Measurements from ENCODE around the gene SMIM1.
"Not testable (repeated sequence)": the region's sequence is repeated elsewhere in the genome, so short reads cannot be mapped to it uniquely, and the experiment has no call there.

Gene SMIM1

DNA sequence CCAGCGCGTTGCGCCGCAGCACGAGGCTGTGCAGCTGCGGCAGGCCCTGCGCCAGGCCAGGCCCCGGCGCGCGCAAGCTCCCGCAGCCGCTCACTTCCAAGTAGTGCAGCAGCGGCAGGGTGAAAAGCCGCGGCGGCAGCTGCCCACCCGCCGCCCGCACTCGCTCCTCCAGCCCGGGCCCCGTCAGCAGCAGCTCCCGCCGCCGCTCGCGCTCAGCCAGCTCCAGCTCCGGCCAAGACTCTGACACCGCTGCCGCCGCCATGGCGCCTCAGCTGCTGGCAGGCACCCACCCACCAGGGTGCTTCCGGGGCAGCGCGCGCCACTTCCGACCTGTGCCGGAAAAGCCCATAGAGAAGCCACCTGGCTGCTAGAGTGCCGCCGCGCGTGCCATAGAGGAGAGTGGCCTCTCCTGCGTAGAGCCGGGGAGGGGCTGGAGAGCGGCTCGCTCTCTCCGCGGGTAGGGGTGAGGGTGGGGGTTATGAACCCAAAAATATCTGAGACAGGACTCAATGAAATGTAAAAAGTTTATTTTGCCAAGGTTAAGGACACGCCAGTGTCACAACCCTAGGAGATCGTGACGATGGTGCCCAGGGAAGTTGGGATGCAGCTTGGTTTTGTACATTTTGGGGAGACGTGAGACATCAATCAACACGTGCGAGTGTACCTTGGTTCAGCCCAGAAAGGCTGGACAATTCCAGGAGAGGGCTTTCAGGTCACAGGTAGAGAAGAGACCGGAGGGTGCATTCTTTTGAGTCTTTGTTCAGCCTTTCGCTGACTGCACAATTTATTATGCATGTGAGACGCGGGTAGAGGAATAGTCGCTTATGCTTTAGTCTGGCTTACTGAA lies 23.9 kb downstream of the SMIM1 start, which contains the start of gene LRRC47:
LRRC47 (minus strand) TSS at position 284 of the 847 bp plus-strand sequence; CDS start at position 262, 22 bp downstream.
- DNase-seq: peak; percentile 95

DNA sequence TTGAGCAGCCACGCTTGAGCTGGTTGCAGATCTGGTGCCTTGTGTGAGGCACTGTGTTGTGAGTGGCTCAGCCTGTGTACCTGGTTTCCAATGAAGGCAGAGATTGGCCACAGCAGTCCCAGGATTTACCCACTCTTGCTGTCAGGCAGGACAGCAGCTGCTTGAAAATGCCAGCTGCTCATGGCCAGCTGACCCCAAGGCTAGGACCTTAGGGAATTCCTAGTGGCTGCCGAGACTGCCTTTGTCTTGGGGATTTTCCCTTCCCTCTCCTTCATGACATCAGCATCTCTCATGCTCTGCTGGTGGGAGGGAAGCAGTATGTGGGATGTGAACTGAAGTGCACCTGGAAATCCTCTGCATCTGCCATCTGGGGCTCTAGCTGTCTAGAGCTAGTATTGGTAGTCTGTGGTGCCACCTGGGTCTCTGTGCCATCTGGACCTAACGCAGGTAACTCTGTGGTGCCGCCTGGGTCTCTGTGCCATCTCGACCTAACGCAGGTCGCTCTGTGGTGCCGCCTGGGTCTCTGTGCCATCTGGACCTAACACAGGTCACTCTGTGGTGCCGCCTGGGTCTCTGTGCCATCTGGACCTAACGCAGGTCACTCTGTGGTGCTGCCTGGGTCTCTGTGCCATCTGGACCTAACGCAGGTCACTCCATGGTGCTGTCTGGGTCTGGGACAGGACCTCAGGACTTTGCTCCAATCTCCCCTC lies 27.6 kb downstream of the SMIM1 start:
- no peak for DNase-seq

DNA sequence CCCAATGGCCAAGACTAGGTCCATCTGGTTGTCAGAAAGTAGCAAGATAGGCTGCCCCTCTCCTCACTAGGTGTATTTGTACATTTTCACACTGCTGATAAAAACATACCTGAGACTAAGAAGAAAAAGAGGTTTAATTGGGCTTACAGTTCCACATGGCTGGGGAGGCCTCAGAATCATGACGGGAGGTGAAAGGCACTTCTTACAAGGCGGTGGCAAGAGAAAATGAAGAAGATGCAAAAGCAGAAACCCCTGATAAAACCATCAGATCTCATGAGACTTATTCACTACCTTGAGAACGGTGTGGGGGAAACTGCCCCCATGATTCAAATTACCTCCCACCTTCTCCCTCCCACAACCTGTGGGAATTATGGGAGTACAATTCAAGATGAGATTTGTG lies 28.2 kb downstream of the SMIM1 start:
- DNase-seq: not testable (repeated sequence)

DNA sequence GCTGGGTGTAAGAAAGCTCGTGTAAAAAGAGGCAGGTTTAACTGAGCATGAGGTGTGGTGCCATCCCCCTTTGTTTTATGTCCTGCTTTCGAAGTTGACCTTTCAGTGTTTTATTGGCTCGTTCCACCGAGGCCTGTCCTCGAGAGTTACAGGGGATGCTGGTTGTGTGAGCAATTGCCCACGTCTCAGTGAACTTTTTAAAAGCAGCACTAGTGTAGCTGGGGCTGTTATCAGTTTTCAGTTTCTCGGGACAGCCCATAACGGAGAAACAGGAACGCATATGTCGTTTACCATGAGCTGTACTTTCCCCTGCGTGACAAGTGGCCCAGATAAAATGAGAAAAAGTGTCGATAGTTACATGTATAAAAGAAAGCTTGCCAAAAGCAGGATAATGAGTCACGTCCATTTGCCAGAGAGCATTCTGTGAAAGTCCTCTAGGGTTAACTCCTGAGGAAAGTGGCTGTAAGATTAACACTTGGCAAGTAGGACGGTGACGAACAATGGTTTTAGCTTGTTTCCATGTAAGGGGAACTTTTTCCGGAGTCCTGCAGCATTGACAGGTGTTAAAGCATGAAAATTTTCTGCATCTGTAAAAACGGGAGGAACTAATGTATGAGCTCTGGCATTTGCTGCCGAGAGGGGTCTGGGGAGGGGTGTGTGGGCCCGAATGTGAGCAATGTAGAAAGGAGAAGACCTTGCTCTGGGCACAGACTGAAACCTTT lies 31.5 kb downstream of the SMIM1 start:
- DNase-seq: no peak

DNA sequence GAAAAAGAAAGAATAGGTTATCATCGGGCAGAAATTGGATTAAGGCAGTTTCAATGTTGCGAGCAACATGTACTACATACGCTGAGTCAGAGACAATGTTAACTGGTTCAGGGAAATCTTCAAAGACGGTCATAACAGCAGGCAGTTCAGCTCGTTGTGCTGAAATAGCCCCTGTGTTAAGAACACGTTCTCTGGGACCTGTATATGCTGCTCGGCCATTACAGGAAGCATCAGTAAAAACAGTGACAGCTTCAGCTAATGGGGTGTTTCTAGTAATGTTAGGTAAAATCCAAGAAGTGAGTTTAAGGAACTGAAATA lies 32.0 kb downstream of the SMIM1 start:
- not testable (repeated sequence) for DNase-seq

DNA sequence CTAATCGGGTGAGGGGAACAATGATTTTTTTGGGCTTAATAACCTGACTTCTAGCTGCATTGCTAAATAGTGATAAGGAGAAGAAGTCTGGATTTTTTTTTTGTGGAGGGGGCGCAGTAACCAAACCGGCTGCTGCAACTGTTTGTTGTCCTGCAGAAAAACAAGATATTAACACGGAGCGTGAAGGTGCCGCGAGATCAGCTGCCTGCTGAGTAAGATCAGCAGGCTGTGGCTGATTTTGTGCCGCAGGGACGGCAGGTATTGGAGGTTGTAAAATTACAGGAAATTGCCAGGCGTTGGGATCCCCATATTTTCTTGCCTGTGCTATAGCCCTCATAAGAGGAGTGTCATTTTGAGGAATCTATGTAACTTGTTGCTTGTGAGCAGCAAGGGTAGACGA lies 32.5 kb downstream of the SMIM1 start:
- no peak for DNase-seq

DNA sequence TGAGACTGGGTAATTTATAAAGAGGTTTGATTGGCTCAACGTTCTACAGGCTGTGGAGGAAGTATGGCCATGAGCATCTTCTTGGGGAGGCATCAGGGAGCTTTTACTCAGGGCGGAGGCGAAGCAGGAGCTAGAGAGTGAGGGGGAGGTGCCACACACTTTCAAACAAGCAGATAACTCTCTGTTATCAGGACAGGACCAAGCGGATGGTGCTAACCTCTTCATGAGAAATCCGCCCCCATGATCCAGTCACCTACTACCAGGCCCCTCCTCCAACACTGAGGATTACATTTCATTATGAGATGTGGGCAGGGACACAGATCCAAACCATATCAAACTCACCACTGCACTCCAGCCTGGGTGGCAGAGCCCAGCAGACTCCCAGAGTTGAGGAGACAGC lies 35.2 kb downstream of the SMIM1 start:
- no peak for DNase-seq

DNA sequence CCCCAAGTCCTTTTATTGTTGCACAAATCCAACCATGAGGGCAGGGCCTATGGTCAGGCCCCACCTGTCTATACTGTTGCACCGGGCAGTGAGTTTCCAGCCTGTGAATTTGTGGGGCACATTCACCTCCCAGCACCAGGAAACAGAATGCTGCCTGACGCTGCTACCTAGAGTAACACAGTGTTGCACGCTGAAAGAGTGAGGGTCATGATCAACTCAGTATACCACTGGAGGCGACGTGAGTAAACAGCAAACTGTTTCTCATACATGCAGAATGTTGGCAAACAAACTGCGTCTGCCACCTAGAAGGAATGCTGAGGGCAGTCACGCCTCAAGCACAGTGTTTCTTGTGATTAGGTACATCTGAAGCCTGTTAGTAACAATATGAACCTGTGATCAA lies 37.1 kb downstream of the SMIM1 start:
- no peak for DNase-seq

DNA sequence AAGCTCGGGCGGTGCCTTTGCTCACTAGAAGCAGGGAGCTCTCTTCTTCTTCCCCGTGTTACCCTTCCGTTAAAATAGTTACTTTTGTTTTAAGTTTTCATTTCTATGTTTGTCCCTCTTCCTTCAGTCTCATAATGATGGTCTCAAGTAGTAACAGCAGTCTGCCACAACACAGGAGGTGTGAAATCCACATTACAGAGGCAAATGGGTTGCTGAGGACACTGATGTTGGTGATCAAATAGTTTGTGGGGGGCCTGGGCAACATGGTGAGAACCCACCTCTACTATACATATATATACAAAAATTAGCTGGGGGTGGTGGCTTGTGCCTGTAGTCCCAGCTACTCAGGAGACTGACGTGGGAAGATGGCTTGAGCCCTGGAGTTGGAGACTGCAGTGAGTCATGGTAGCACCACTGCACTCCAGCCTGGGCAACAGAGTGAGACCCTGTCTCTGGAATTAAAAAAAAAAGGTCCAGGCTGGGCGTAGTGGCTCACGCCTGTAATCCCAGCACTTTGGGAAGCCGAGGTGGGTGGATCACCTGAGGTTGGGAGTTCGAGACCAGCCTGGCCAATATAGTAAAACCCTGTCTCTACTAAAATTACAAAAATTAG lies 37.7 kb downstream of the SMIM1 start:
- DNase-seq: not testable (repeated sequence)

DNA sequence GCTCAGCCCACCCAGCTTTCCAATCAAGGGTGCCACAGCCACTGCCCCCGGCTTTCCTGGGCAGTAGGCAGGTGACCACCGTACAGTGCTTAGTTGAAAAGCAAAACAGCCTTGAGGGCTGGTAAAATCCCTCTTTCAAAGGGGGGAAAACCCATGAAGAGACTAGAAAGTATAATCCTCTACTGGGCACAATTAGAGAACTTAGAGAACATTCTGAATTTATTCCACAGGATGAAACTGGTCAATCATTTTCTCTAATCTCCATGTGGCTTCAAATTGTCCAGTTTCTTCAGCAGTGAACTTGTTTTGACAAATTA lies 39.0 kb downstream of the SMIM1 start:
- no peak for DNase-seq

DNA sequence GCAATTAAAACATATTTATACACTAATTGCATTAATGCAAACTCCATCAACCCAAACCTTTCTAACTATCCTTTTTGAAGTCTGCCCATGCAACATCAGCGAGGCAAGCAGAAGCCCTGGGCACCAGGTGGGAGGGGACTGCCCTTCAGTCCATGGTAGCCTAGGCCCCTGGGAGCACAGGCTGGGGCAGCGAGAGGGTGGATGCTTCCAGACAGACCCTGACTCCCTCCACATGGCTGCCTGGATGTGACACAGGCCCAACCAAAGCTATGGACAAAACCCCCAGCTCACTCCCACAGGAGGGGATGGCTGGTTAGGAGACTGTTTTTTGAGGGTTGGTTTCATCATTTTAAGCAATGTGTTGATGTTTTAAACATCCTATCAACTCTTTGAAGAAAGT lies 41.5 kb downstream of the SMIM1 start:
- DNase-seq: no peak

DNA sequence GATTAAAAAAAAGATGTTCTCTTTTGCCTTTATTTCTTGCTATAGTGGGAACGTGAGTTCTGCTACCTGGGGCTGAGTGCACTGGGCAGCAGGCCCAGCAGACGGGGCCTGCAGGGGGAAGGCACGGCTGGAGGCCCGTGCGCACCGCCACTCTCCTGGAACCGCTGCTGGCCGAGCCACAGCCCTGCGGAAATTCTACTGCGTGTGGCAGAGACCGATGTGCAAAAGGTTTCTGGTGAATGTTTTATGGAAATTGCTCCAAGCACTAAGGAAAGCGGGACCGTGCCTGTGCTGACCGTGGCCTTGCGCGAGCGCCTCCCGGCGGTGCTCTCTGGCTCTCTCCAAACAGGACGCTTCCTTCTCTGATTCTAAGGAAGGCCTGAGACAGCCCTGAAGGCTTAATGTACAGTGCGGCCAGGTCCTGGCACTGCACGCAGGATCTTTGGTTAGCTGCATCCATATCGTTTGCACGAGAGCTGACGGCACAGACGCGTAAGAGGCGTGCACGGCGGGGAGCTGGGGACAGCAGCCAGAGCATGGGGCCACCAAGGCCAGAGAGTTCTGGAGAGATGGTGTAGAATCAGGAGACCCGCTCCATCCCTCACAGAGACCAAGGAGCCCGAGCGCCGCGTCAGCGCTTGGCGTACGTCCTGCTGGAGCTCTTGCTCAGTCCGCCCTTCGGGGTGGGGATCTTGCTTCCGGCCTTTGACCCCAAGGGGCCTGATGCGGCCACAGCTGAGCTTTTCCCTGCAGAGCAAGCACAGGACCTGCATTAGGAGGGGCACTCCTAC lies 42.4 kb downstream of the SMIM1 start:
- no peak for DNase-seq

DNA sequence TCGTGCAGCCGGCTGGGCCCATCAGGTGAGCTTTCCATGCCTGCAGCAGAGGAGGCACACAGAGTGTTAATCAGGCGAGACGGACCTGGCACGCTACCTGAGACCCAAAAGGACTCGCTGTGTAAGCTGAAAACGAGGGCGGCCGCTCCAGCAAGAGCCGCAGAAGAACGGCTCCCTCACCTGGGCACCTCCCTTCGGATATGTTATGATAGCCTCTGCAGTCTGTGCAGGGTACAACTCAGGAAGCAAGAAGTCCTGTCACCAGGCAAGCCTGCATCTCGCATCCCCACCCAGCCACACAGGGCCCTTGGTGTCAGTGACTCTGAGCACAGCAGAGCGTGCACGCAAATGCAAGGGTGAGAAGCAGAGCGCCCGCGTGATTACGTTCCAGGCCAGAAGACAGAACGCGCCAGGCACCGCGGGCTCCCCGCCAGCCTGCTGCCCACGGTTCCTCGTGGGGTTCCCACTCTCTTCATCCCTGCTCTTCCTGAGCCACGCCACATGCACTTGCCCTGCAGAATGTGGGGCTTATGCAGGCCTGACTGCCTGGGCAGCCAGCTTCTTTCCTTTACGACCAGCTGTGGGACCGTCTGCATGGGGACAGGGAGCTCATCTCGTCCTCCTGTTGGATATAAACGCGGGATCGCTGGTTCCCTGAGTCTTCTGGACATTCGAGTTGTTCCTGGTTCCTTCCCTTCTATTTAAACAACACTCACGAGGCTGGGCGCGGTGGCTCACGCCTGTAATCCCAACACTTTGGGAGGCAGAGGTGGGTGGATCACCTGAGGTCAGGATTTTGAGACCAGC lies 44.0 kb downstream of the SMIM1 start:
- no peak for DNase-seq

DNA sequence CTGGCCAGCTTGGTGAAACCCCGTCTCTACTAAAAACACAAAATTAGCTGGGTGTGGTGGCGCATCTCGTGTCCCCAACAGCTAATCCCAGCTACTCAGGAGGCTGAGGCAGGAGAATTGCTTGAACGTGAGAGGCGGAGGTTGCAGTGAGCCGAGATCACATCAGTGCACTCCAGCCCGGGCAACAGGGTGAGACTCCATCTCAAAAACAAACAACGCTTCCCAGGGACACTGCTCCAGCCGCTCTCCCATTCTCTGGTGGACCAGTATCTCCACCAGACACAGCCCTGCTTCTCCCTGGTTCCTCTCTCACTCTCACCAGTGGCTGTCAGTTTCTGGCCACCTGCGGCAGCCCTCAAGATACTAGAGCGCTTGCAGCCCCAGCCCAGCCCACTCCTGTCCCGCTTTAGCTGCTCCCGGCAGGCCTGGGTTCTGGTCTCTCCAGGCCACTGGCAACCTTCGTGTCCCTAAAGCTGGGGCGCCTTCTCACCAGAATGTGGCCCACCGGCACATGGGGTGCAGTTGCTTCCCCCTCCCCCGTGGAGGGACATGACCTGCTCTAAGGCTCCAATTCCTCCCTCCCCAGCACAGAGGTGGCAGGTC lies 44.7 kb downstream of the SMIM1 start:
- no peak for DNase-seq

DNA sequence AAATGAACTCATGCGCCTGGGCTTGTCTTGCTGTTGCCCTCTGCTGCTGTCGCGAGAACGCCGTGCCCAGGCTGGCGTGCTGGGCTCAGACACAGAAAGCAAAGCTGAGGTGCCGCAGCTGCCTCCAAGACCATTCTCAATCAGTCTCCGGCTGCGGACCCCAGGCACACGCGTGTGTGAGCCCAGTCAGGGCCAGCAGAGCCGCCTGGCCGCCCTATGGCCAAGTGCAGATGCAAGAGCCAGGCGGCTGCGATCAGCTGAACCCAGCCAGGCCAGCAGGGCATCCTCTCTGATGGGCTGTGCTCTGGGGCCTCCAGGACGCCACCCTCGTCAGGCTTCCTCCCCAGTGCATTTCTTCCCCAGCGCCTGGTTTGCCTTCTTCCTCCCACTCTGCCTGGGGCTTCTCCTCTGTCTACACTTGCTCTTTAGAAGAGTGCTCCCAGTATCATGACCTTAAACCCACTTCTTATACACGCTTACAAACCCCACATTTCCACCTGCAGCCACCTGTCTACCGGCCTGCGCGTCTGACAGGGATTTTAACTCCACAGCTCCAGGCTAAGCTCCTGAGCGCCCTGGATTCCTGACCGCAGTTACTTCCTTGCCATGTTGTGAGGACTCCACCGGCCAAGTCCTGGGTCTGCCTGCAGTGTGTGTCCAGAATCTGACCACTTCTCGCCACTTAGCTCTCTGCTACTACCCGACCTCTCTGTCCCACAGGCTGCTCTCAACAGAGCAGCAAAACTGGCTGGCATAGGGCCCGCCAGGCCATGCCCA lies 45.5 kb downstream of the SMIM1 start:
- no peak for DNase-seq

DNA sequence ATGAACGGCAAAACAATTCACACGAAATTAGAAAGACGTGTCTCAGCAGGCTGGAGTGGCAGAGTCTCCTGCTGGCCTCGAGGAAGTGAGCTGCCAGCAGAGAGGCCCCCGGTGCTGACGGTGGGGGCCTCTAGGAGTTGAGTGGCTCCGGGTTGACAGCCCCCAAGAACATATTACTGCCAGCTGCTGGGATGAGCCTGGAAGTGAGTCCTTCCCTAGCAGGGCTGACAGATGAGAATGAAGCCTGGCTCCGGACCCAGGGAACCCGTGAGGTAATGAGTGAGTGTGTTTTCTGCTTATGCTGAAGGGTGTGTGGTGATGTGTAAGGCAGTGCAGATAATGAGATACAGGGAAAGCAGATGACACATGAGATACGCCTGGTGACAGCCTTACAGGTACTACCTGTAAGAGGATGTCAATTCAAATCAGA lies 47.2 kb downstream of the SMIM1 start:
- no peak for DNase-seq

DNA sequence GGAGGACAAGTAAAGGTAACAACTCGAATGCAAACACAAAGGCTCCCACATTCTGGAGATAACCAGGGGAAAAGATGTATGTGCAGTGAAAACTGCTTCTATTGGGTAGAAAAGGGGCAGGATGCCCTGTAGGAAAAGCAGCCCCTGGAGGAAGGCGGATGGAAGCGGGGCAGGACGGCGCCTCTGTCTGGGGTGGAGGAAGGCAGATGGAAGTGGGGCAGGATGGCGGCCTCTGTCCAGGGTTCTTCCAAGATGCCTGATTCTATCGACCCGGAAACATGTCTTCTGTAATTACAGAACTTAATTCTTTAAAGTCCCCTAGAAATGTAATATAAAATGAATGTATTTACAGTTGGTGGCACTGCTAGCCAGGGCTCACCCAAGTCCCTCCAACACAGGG lies 47.8 kb downstream of the SMIM1 start:
- DNase-seq: no peak

DNA sequence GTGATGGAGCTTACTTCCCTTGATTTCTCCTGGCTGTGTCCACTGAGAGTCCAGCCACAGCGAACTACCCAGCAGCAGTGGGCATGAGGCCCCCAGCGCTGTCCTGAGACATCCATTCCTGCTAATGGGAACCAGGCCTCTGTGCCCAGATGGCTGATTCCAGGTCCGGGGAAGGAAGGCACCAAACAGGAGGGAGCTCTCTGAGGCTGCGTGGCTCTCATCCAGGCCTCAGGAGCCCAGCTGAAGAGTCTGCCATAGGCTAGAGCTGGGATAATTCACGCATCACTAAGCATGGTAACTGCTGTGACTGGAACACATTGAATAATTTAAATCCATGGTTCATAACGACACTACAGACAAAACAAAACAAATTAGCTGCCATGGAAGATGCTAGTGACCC lies 48.5 kb downstream of the SMIM1 start:
- DNase-seq: no peak

DNA sequence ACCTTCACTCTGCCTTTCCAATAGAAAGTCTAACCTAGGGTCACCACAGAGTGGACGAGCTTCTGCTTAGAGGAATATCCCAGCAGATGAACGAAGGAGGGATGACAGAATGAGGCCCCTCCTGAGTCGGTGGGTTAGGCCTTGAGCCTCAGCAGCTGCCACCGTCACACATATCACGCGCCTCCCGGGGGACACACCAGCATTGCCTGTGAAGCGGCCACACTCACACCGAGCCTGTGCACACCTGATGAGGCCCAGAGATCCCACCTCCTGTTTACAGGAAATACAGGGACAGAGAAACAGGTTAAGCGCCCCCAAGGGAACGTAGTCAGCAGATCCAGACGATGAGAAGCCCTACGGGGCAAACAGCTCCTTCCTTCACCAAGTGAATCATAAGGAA lies 48.9 kb downstream of the SMIM1 start:
- no peak for DNase-seq

DNA sequence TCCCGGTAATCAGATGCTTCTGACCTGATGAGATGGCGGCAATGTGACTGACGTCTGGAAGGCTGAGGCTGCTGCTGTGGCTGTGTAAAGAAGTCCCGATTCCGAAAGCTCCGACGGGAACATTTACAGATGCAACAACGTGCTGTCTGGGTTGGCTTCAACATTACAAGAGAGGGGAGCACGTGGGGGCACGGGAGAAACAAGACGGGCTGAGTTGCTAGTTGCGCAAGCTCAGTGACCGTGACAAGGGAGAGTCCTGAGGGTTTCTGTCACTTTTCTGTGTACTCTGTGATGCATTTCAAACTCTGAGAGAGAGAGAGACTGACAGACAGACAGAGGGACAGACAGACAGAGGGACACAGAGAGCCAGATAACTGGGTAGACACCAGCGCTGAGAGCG lies 49.4 kb downstream of the SMIM1 start:
- DNase-seq: no peak

DNA sequence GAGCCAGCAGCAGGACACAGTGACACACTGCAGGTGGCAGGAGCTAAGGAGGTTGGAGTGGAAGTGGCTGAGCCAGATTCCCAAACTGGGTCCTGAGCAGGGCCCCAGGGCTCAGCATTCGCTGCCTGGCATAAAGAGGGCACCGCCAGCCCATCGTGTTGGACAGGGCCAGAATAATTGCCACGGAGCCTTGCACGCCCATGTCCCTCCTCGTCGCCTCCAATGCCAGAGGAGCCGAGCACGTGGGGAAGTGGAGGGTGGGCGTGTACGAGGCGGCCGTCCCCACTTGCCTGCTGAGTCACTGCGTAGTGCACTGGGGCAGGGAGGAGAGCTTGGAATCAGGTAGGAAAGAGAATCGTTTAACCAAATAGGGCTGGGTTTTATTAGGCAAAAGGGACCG lies 49.9 kb downstream of the SMIM1 start:
- no peak for DNase-seq

Measured in CD4-positive, alpha-beta T cell treated with Interleukin-17A for 4 hours (primary cell).